ENCODE results near the gene MYZAP.
A peak's percentile ranks its signal among the peaks of the same experiment; 100 is the strongest.

Gene MYZAP

DNA sequence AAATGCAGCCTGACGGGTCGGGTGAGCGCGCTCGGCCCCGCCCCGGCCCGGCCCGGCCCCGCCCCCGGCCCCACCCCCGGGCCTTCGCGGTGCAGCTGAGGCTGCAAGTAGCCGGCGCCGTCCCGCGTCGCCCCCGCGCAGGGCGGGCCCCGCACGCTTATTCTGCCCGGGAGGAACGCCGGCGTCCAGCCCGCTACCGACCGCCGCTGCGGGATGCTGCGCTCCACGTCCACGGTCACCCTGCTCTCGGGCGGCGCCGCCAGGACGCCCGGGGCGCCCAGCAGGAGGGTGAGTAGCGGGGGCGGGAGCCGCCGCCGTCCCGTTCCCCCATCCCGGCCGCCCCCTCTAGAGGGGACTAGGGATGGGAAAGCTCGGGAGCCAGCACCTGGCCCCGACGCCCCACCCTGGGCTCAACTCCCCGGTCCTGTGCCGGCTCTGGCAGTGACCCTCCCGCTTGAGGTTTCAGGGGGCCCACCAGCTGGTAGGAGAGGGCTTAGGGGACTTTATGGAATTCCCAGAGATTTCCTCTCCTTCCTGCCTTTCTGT is at the start of gene MYZAP:
Gene MYZAP (plus strand): TSS at position 83 of the 546 bp plus-strand sequence. CDS start 131 bp downstream, at position 214.
- peak in 1 of 2 donors; percentile 8 for DNase-seq (ENCODE audit: low read depth in 2 of 2)

GRCh38 chr15:57542505-57542817 is 49.2 kb upstream of the MYZAP start:
- no peak for DNase-seq (ENCODE audit: low read depth in 2 of 2)

- no peak for DNase-seq (ENCODE audit: low read depth in 2 of 2)
Measured at GRCh38 chr15:57544848-57545480, 46.7 kb upstream of the MYZAP start.

DNA sequence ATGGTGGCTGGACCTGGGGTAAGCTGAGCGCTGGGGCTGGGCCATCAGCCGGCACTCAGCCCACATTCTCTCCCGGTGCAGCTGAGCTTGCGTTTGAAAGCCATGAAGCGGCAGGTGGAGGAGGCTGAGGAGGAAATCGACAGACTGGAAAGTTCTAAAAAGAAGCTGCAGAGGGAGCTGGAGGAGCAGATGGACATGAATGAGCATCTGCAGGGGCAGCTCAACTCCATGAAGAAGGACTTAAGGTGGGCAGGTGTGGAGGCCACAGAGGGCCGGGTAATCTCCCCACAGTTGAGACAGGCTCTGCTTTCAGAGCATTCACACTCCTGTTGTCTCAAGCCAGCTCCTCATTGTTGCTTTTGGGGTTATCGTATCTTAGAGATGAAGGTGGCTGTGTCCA is 45.7 kb upstream of the MYZAP start:
- DNase-seq (ENCODE audit: low read depth in 2 of 2), result no peak

DNA sequence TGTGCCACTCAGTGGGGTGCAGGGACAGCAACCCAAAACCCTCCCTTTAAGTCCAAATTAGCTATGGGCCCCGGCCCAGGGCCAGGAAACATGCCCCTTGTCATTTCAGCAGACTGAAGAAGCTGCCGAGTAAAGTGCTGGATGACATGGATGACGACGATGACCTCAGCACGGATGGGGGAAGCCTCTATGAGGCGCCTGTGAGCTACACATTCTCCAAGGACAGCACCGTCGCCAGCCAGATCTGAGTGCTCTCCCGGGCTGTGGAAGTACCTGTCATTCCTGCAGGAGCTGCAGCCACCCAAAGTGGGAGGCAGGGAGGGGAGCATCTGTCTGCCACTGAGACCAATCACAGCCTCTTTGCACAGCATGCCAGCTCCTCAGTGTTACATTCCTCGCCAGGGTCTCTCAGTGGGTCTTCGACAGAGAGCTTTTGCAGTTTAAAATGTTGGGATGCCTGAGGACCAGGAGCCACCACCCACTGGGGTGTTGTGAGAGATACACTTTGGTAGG is 44.4 kb upstream of the MYZAP start:
- no peak for DNase-seq (ENCODE audit: low read depth in 2 of 2)

- no peak for DNase-seq (ENCODE audit: low read depth in 2 of 2)
Measured at GRCh38 chr15:57548351-57548750, 43.4 kb upstream of the MYZAP start.

GRCh38 chr15:57548835-57549234 is 42.9 kb upstream of the MYZAP start:
- DNase-seq (ENCODE audit: low read depth in 2 of 2), result no peak

DNA sequence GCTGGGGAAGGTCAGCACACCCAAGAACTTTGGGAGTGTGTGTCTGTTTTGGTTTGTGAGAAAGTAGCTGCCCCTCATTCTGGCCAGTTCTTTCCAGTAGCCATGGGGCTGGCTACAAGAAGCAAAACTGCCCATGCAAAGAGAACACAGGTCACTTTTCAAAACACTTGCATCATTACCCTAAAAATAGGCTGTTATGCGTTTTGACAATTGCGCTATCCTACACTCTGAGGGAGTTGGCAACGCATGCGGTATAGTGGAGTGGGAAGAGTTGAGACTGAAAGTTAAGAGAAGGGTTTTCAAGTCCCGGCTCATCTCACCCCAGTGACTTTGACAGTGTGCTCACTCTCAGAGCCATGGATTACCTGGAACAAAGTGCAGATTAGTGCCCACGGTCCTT is 41.8 kb upstream of the MYZAP start:
- no peak for DNase-seq (ENCODE audit: low read depth in 2 of 2)

GRCh38 chr15:57550640-57551039 is 41.1 kb upstream of the MYZAP start:
- DNase-seq (ENCODE audit: low read depth in 2 of 2), result no peak

GRCh38 chr15:57551715-57552677 is 39.7 kb upstream of the MYZAP start:
- DNase-seq (ENCODE audit: low read depth in 2 of 2), result no peak

- DNase-seq (ENCODE audit: low read depth in 2 of 2), result no peak
Measured at GRCh38 chr15:57552678-57553334, 38.9 kb upstream of the MYZAP start.

- DNase-seq (ENCODE audit: low read depth in 2 of 2), result no peak
Measured at GRCh38 chr15:57553526-57553925, 38.2 kb upstream of the MYZAP start.

- DNase-seq (ENCODE audit: low read depth in 2 of 2), result no peak
Measured at GRCh38 chr15:57554063-57554811, 37.5 kb upstream of the MYZAP start.

- DNase-seq (ENCODE audit: low read depth in 2 of 2), result no peak
Measured at GRCh38 chr15:57554812-57555179, 36.9 kb upstream of the MYZAP start.

DNA sequence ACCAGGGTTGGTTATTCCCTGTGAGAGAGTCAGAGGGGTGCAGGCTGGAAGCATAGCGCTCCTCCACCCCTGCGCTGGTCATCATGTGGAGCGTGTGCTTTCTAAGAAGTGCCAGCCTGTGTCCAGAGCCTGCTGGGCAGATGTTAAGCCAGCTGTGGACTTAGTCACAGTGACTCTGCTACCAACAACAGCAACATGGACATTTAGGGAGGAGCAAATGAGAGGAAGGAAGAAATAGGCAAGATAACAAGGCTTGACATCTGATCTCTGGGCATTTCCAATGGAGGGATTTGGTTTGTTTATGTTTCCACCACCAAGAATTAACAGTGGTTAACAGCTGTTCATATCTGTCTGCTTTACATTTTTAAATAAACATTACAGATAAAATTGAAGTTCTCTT is 36.4 kb upstream of the MYZAP start:
- no peak for DNase-seq (ENCODE audit: low read depth in 2 of 2)

DNA sequence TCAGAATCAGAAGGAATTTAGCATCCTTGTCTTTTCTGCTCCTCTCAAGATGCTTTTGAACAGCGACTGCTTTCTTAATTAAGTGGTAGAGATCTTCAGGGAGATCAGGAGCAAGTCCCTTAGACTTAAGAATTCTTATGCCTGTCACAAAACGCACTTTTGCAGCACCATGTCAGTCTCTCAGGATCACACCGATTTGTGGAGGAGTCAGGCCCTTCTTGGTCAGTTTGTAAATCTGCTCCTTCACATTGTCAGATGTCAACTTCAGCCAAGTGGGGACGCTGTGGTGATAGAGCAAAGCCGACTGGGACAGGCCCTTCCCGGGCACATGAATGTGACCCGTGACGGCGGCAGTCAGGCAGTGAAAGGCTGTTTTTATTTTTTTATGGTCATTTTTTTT is 35.7 kb upstream of the MYZAP start:
- DNase-seq (ENCODE audit: low read depth in 2 of 2), result no peak

DNA sequence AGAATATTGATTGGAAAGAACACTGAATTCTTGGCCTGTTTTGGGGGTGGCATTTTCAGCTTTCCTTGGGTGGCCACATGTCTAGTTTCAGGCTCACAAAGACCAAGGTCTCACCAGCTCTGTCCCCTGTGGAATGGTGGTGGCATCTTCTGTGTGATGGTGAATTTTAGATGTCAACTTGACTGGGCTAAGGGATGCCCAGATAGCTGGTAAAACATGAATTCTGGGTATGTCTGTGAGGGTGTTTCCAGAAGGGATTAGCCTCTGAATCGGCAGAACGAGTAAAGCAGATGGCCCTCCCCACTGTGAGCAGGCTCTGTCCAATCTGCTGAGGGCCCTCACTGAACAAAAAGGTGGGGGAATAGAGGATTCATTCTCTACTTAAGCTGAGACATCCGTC is 34.4 kb upstream of the MYZAP start:
- no peak for DNase-seq (ENCODE audit: low read depth in 2 of 2)

GRCh38 chr15:57557810-57558209 is 33.9 kb upstream of the MYZAP start:
- DNase-seq (ENCODE audit: low read depth in 2 of 2), result no peak

- DNase-seq (ENCODE audit: low read depth in 2 of 2), result peak; percentile 30 to 46
Measured at GRCh38 chr15:57559875-57560274, 31.8 kb upstream of the MYZAP start.

DNA sequence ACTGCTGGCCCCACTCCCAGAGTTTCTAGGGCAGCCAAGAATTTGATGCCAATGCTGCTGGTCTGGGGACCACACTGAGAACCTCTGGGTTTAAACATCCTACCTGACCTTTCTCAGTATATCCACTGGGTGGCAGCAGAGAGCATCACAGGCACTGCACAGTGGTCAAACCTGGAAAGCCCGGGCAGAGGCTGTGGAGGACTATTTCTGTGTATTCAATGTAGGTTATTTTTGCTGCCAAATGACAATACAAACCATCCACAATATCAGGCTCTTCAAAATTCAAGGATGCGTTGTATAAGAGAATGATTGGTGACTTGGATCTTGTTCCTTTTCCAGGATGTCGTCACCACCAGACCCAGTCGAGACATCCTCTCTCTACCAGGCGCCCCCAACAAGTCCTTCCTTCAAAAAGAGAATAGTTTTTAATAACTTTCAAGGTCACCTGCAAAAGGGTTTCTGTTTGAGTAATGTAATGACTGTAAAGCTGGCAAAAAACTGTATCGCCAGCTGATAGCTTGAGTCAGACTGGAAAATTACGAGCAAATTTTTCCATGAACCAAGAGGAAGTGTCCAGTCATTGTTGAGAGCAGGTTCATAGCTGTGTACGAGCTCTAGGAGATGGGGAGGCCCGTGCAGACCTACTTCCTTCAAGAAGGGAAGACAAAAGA is 30.5 kb upstream of the MYZAP start:
- DNase-seq (ENCODE audit: low read depth in 2 of 2), result peak; percentile 31 to 33

DNA sequence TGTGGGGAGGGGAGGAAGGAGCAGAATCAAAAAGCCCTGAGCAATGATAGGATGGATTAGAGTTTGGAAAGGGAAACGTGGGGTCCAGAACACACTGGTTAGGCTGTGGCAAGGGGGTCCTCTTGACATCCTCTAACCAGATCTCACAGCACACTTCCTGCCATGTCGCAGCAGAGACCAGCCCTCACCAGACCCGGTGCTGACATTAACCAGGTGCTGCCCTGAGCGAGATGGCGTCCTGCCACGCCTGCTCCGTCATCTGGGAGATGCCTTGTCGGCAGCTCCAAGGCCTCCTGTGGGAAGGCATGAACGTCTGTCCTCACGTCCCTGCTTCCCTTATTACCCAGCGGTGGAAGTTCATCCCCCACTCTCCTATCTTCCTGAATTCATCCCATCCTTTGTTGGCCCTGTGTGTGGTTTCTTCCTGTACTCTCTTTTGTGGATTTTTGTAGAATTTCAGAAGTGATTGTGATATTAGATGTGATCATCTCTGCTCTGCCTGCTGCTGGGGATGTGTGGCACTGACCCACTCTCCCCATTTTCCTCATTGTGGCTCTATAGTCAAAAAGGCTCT is 29.4 kb upstream of the MYZAP start:
- DNase-seq (ENCODE audit: low read depth in 2 of 2), result no peak
